AG04450 (cell line): ENCODE measurements around the gene TNNT2. TPM values are rescaled to one million over a fixed set of nuclear protein-coding genes. Genes with fewer than 3 reads are reported as not detected.

Experiments used
- CTCF ChIA-PET: fragments of 300-600, 350-600 bp; formaldehyde crosslinking; extraction: SDS; loops from one replicate; lab custom pipeline; 2022; ENCODE audit warnings: antibody characterized with exemption, inconsistent platforms; lab: Charles Lee
- POLR2A ChIA-PET: fragments of 350-600 bp; formaldehyde crosslinking; extraction: SDS; loops from one replicate; lab custom pipeline; 2021; ENCODE audit warnings: antibody characterized with exemption, inconsistent platforms; lab: Yijun Ruan, JAX
- DNase-seq: peaks from one replicate; pipeline ENCODE4 v3.0.0-alpha.2; 2011; ENCODE audit warnings: low read depth, low spot score
- H3K27ac ChIP-seq: one replicate; pipeline ENCODE4 v1.5.1; 2012; ENCODE audit warnings: low read depth, low read length, control low read depth
- H3K27me3 ChIP-seq: one replicate; pipeline ENCODE4 v1.6.0; 2012; ENCODE audit warnings: low read length; ENCODE audit not compliant: control insufficient read depth, insufficient read depth
- H3K4me3 ChIP-seq: 2 replicates; pipeline ENCODE4 v1.5.1; 2011; ENCODE audit warnings: mild to moderate bottlenecking, low read depth, low read length, control low read depth
- H3K9me3 ChIP-seq: 2 replicates; pipeline ENCODE4 v1.5.1; 2012; ENCODE audit warnings: low read length; ENCODE audit not compliant: control insufficient read depth, insufficient read depth
- CTCF ChIP-seq: IDR thresholded peaks from 2 replicates; pipeline ENCODE4 v1.5.1; 2011; ENCODE audit warnings: low read depth, low read length, control low read depth, inconsistent platforms
- polyA plus RNA-seq: library from polyadenylated mRNA; depleted of rRNA; stranded (reverse); fragments of >200 nt; gene quantifications from 2 replicates; pipeline ENCODE4 v1.2.3, GENCODE V29; 2011

TNNT2 gene
- polyA plus RNA-seq, 1 experiment = 2.3 TPM

GRCh38 chr1:201385299-201385891, 7.9 kb upstream of the TNNT2 start:
- no peak overlapping the region for H3K4me3 ChIP-seq
- CTCF ChIA-PET = interaction anchor here (0.5 to 2.0 kb wide), 18 partner anchors 9 to 128 kb away, joined by 3 to 8 read pairs (median 3); partner anchors contain the start of gene TNNI1
- H3K9me3 ChIP-seq = no peaks in the 10 kb centered on the region
- POLR2A ChIA-PET = interaction anchor here (0.5 kb wide), 1 partner anchor 127 kb away, joined by 7 read pairs; no protein-coding TSS in a partner anchor
- TF ChIP-seq CTCF = peak; percentile 77
- no peak overlapping the region for H3K27ac ChIP-seq
- no peak for DNase-seq
- H3K27me3 ChIP-seq = peaks cover 3% of the 10 kb centered on the region

- no peaks in the 10 kb centered on the region for H3K9me3 ChIP-seq
- ChIA-PET POLR2A (no interaction called here), CTCF (interaction anchor here (0.6 to 2.0 kb wide), 7 partner anchors 11 to 95 kb away, joined by 3 to 8 read pairs (median 3); partner anchors contain the start of gene TNNI1)
- H3K27ac ChIP-seq = peak overlapping the region; percentile 92
- DNase-seq = no peak
- peaks cover 3% of the 10 kb centered on the region for H3K27me3 ChIP-seq
- peak overlapping the region; percentile 8; the same call in 1 of the 2 replicates for H3K4me3 ChIP-seq
- no peak for TF ChIP-seq CTCF
Measured at GRCh38 chr1:201384406-201384782, 6.9 kb upstream of the TNNT2 start.

- DNase-seq = peak; percentile 86
- Histone ChIP-seq H3K27ac (peak overlapping the region; percentile 92), H3K9me3 (no peaks in the 10 kb centered on the region), H3K27me3 (no peaks in the 10 kb centered on the region), H3K4me3 (no peak overlapping the region; the same call in 1 of the 2 replicates)
- TF ChIP-seq CTCF = no peak
- ChIA-PET POLR2A (no interaction called here), CTCF (interaction anchor here (0.6 to 1.4 kb wide), 4 partner anchors 12 to 52 kb away, joined by 3 to 7 read pairs (median 6); no protein-coding TSS in a partner anchor)
Measured at GRCh38 chr1:201383647-201384405, 6.3 kb upstream of the TNNT2 start.

GRCh38 chr1:201381130-201381529, 3.6 kb upstream of the TNNT2 start:
- H3K27me3 ChIP-seq = no peaks in the 10 kb centered on the region
- ChIA-PET CTCF (interaction anchor here (0.6 to 1.3 kb wide), 3 partner anchors 20 to 599 kb away, joined by 3 read pairs; no protein-coding TSS in a partner anchor), POLR2A (no interaction called here)
- H3K4me3 ChIP-seq = no peak overlapping the region
- no peaks in the 10 kb centered on the region for H3K9me3 ChIP-seq
- TF ChIP-seq CTCF = no peak
- H3K27ac ChIP-seq = no peak overlapping the region
- DNase-seq = no peak
